Measurements from ENCODE around the gene RALY.

RALY gene

GRCh38 chr20:34012735-34013134 lies 19.0 kb downstream of the RALY start:
- ATAC-seq: no peak
- TF ChIP-seq CREB5 (CRISPR knock-in tag; IDR thresholded peaks at IDR 0.05; ENCODE audit: low read depth) (no peak), OSR1 (CRISPR knock-in tag; IDR thresholded peaks at IDR 0.05) (no peak), TCF4 (CRISPR knock-in tag; IDR thresholded peaks at IDR 0.05; ENCODE audit: borderline replicate concordance) (no peak), ZNF565 (CRISPR knock-in tag; conservative IDR thresholded peaks at IDR 0.05; ENCODE audit: low read depth) (no peak), PATZ1 (CRISPR knock-in tag; IDR thresholded peaks at IDR 0.05; ENCODE audit: borderline replicate concordance) (no peak)

GRCh38 chr20:34013554-34013953 lies 19.8 kb downstream of the RALY start:
- TF ChIP-seq ZC3H10 (CRISPR knock-in tag; IDR thresholded peaks at IDR 0.05) (no peak), TCF4 (CRISPR knock-in tag; IDR thresholded peaks at IDR 0.05; ENCODE audit: borderline replicate concordance) (no peak), TSHZ2 (CRISPR knock-in tag; IDR thresholded peaks at IDR 0.05) (no peak), TOX (CRISPR knock-in tag; IDR thresholded peaks at IDR 0.05; ENCODE audit: borderline replicate concordance) (no peak), GLIS3 (CRISPR knock-in tag; IDR thresholded peaks at IDR 0.05) (no peak), CREB5 (CRISPR knock-in tag; IDR thresholded peaks at IDR 0.05; ENCODE audit: low read depth) (no peak), CSDC2 (CRISPR knock-in tag; IDR thresholded peaks at IDR 0.05) (no peak)
- no peak for ATAC-seq

GRCh38 chr20:34014878-34015277 lies 21.2 kb downstream of the RALY start:
- ATAC-seq: no peak
- no peak for TF ChIP-seq ISL1 (CRISPR knock-in tag; IDR thresholded peaks at IDR 0.05)

- no peak for ATAC-seq
- TF ChIP-seq ISL1 (CRISPR knock-in tag; IDR thresholded peaks at IDR 0.05): no peak
Observed at GRCh38 chr20:34015401-34016335, 22.0 kb downstream of the RALY start.

GRCh38 chr20:34016736-34017135 lies 23.0 kb downstream of the RALY start:
- ATAC-seq: no peak
- no peak for TF ChIP-seq TSHZ2 (CRISPR knock-in tag; IDR thresholded peaks at IDR 0.05)
- TF ChIP-seq BACH2 (CRISPR knock-in tag; IDR thresholded peaks at IDR 0.05; ENCODE audit: borderline replicate concordance): no peak
- no peak for TF ChIP-seq GLIS3 (CRISPR knock-in tag; IDR thresholded peaks at IDR 0.05)
- no peak for TF ChIP-seq ZNF565 (CRISPR knock-in tag; conservative IDR thresholded peaks at IDR 0.05; ENCODE audit: low read depth)
- no peak for TF ChIP-seq CSDC2 (CRISPR knock-in tag; IDR thresholded peaks at IDR 0.05)
- no peak for TF ChIP-seq ZFP3 (CRISPR knock-in tag; IDR thresholded peaks at IDR 0.05)
- no peak for TF ChIP-seq ZFP30 (CRISPR knock-in tag; IDR thresholded peaks at IDR 0.05)
- TF ChIP-seq ESRRG (CRISPR knock-in tag; IDR thresholded peaks at IDR 0.05): no peak
- no peak for TF ChIP-seq PATZ1 (CRISPR knock-in tag; IDR thresholded peaks at IDR 0.05; ENCODE audit: borderline replicate concordance)
- TF ChIP-seq CREB5 (CRISPR knock-in tag; IDR thresholded peaks at IDR 0.05; ENCODE audit: low read depth): no peak
- no peak for TF ChIP-seq TOX (CRISPR knock-in tag; IDR thresholded peaks at IDR 0.05; ENCODE audit: borderline replicate concordance)
